ENCODE measurements around the gene DTX4.

DNA sequence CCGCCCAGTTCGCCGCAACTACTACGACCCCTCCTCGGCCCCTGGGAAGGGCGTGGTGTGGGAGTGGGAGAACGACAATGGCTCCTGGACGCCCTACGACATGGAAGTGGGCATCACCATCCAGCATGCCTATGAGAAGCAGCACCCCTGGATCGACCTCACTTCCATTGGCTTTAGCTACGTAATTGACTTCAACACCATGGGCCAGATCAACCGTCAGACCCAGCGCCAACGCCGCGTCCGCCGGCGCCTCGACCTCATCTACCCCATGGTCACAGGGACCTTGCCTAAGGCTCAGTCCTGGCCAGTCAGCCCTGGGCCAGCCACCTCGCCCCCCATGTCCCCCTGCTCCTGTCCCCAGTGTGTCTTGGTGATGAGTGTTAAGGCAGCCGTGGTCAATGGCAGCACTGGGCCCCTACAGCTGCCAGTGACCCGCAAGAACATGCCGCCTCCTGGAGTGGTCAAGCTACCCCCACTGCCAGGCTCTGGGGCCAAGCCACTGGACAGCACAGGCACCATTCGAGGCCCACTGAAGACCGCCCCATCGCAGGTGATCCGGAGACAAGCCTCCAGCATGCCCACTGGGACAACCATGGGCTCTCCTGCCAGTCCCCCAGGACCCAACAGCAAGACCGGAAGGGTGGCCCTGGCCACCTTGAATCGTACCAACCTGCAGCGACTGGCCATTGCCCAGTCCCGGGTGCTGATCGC is 10.0 kb downstream of the DTX4 start:
- TF ChIP-seq, protein P1, sequence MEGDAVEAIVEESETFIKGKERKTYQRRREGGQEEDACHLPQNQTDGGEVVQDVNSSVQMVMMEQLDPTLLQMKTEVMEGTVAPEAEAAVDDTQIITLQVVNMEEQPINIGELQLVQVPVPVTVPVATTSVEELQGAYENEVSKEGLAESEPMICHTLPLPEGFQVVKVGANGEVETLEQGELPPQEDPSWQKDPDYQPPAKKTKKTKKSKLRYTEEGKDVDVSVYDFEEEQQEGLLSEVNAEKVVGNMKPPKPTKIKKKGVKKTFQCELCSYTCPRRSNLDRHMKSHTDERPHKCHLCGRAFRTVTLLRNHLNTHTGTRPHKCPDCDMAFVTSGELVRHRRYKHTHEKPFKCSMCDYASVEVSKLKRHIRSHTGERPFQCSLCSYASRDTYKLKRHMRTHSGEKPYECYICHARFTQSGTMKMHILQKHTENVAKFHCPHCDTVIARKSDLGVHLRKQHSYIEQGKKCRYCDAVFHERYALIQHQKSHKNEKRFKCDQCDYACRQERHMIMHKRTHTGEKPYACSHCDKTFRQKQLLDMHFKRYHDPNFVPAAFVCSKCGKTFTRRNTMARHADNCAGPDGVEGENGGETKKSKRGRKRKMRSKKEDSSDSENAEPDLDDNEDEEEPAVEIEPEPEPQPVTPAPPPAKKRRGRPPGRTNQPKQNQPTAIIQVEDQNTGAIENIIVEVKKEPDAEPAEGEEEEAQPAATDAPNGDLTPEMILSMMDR (IDR thresholded peaks at IDR 0.05; ENCODE audit: insufficient read depth, low read length, poor library complexity, severe bottlenecking) = no peak
- TF ChIP-seq EZH2phosphoT487 (conservative IDR thresholded peaks at IDR 0.05; ENCODE audit: low read length) = no peak

Measured in SU-DHL-6 (cell line).